ENCODE data around the gene BLVRA.

Gene BLVRA

DNA sequence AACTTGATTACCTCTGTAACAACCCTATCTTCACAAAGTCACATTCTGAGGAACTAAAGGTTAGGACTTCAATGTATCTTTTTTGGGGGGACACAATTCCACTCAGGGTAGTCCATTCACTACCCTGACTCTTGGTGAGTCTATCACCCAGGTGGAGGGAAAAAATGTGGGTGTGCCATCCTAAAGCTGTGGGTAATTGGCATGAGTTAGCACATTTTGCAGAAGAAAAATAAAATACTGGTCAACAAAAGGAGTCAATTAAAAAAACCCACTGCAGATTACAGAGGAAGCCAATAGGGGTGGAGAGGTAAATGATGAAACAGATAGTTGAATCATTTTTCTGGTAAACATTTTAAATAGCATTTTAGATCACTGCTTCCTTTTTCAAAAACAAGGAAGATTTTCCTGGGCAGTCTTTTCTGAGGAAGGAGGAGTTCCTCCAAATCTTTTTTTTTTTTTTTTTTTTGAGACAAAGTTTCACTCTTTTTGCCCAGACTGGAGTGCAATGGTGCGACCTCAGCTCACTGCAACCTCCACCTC is 5.1 kb upstream of the BLVRA start:
- in situ Hi-C loops (cut with HindIII; ENCODE audit: low pct_ligation_motif_present, low sequenced_read_pairs): no loop called here
- Histone ChIP-seq H3K4me3 (ENCODE audit: low read depth, low read length) (no peak overlapping the region), H3K27ac (no peak overlapping the region), H3K27me3 (replicated peaks) (no peaks in the 10 kb centered on the region), H3K36me3 (replicated peaks) (no peaks in the 10 kb centered on the region)
- TF ChIP-seq, protein P1, sequence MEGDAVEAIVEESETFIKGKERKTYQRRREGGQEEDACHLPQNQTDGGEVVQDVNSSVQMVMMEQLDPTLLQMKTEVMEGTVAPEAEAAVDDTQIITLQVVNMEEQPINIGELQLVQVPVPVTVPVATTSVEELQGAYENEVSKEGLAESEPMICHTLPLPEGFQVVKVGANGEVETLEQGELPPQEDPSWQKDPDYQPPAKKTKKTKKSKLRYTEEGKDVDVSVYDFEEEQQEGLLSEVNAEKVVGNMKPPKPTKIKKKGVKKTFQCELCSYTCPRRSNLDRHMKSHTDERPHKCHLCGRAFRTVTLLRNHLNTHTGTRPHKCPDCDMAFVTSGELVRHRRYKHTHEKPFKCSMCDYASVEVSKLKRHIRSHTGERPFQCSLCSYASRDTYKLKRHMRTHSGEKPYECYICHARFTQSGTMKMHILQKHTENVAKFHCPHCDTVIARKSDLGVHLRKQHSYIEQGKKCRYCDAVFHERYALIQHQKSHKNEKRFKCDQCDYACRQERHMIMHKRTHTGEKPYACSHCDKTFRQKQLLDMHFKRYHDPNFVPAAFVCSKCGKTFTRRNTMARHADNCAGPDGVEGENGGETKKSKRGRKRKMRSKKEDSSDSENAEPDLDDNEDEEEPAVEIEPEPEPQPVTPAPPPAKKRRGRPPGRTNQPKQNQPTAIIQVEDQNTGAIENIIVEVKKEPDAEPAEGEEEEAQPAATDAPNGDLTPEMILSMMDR (IDR thresholded peaks at IDR 0.05; ENCODE audit: low read depth, low read length, missing control alignments): no peak
- no peak for DNase-seq

DNA sequence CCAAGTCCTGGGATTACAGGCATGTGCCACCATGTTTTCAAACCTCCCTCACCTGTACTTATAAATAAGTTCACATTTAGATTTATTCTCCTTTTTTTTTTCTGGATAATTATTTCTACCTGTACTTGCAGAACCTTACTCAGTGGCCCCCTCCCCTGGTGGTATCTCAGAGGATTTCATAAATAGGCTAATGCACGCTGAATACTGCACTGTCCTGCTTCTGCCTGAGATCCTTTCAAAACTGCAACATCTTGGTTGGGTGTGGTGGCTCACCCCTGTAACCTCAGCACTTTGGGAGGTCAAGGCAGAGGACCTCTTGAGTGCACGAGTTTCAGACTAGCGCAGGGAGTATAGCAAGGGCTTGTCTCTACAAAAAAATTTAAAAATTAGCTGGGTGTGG is 4.6 kb upstream of the BLVRA start:
- in situ Hi-C loops (cut with HindIII; ENCODE audit: low pct_ligation_motif_present, low sequenced_read_pairs): no loop called here
- H3K27ac ChIP-seq: no peak overlapping the region
- DNase-seq: no peak
- H3K36me3 ChIP-seq (replicated peaks): no peaks in the 10 kb centered on the region
- no peaks in the 10 kb centered on the region for H3K27me3 ChIP-seq (replicated peaks)
- TF ChIP-seq, protein P1 (IDR thresholded peaks at IDR 0.05; ENCODE audit: low read depth, low read length, missing control alignments): peak; percentile 21
- H3K4me3 ChIP-seq (ENCODE audit: low read depth, low read length): no peak overlapping the region

GRCh38 chr7:43754596-43754995 is 3.9 kb upstream of the BLVRA start:
- no peak for DNase-seq
- H3K4me3 ChIP-seq (ENCODE audit: low read depth, low read length): no peak overlapping the region
- H3K36me3 ChIP-seq (replicated peaks): no peaks in the 10 kb centered on the region
- no peaks in the 10 kb centered on the region for H3K27me3 ChIP-seq (replicated peaks)
- in situ Hi-C loops (cut with HindIII; ENCODE audit: low pct_ligation_motif_present, low sequenced_read_pairs): no loop called here
- TF ChIP-seq, protein P1 (IDR thresholded peaks at IDR 0.05; ENCODE audit: low read depth, low read length, missing control alignments): no peak
- no peak overlapping the region for H3K27ac ChIP-seq

- Histone ChIP-seq H3K4me3 (ENCODE audit: low read depth, low read length) (no peak overlapping the region), H3K27ac (no peak overlapping the region), H3K36me3 (replicated peaks) (no peaks in the 10 kb centered on the region), H3K27me3 (replicated peaks) (no peaks in the 10 kb centered on the region)
- DNase-seq: peak; percentile 60
- in situ Hi-C loops (cut with HindIII; ENCODE audit: low pct_ligation_motif_present, low sequenced_read_pairs): no loop called here
- TF ChIP-seq, protein P1 (IDR thresholded peaks at IDR 0.05; ENCODE audit: low read depth, low read length, missing control alignments): no peak
These were observed 2.0 kb upstream of the BLVRA start for GRCh38 chr7:43756368-43757072.

DNA sequence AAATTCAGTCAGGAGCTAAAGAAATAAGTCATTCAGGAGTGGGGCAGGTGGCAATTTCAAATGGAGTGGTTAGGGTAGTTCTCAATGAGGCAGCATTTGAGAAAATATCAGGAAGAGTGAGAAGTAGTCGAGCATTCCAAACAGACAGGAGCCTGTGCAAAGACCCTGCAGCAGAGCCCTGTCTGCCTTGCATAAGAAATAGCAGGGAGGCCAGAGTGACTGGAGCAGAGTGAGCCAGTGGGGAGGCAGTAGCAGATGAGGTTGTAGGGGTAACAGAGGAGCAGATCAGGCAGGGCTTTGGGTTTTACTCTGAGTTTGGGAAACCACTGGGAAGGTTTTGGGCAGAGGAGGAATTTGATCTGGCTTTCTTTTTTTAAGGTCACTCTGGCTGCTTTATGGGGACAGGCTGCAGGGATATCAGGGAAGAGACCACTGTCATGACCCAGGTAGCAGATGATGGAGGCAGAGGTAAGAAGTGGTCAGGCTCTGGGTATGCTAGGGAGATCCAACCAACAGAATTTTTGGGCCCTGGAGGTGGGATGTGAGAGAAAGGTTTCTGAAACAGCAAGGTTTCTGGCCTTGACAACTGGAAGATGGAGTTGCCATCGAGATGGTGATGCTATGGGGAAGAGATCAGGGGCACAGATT is 1.3 kb upstream of the BLVRA start:
- Histone ChIP-seq H3K36me3 (replicated peaks) (no peaks in the 10 kb centered on the region), H3K4me3 (ENCODE audit: low read depth, low read length) (no peak overlapping the region), H3K27ac (no peak overlapping the region), H3K27me3 (replicated peaks) (no peaks in the 10 kb centered on the region)
- TF ChIP-seq, protein P1 (IDR thresholded peaks at IDR 0.05; ENCODE audit: low read depth, low read length, missing control alignments): no peak
- no peak for DNase-seq
- in situ Hi-C loops (cut with HindIII; ENCODE audit: low pct_ligation_motif_present, low sequenced_read_pairs): no loop called here
